Activated CD8-positive, alpha-beta memory T cell treated with anti-CD3 and anti-CD28 coated beads, Interleukin-2, amount 50 U/mL, for 4 hours (primary cell): ENCODE data around the gene SURF1.
A peak's percentile ranks its signal among the peaks of the same experiment; 100 is the strongest.
"Not testable (repeated sequence)": the region's sequence is repeated elsewhere in the genome, so short reads cannot be mapped to it uniquely, and the experiment has no call there.

Experiments
- DNase-seq: peaks from one replicate; pipeline ENCODE4 v3.0.0-alpha.2; 2020

Gene SURF1

GRCh38 chr9:133356391-133357091 lies at the start of gene SURF1, which contains the start of gene SURF2:
TSS of gene SURF1 (minus strand) at chr9:133356487. CDS start at chr9:133356453, 34 bp downstream.
TSS of gene SURF2 (plus strand) at chr9:133356550. CDS start at chr9:133356593, 43 bp downstream.
- peak; percentile 93 for DNase-seq

- no peak for DNase-seq
Measured at GRCh38 chr9:133405508-133406438, 49.5 kb upstream of the SURF1 start.

- no peak for DNase-seq
Measured at GRCh38 chr9:133404454-133405002, 48.2 kb upstream of the SURF1 start.

- peak; percentile 68 for DNase-seq
Measured at GRCh38 chr9:133403766-133404453, 47.6 kb upstream of the SURF1 start.

- no peak for DNase-seq
Measured at GRCh38 chr9:133402689-133403088, 46.4 kb upstream of the SURF1 start.

- DNase-seq = no peak
Measured at GRCh38 chr9:133401588-133401987, 45.3 kb upstream of the SURF1 start.

GRCh38 chr9:133400292-133400691 lies 44.0 kb upstream of the SURF1 start:
- no peak for DNase-seq

GRCh38 chr9:133397895-133398294 lies 41.6 kb upstream of the SURF1 start:
- no peak for DNase-seq

GRCh38 chr9:133397370-133397769 lies 41.1 kb upstream of the SURF1 start:
- no peak for DNase-seq

- no peak for DNase-seq
Measured at GRCh38 chr9:133396952-133397351, 40.7 kb upstream of the SURF1 start.

- DNase-seq = no peak
Measured at GRCh38 chr9:133394687-133395271, 38.5 kb upstream of the SURF1 start.

GRCh38 chr9:133393399-133393798 lies 37.1 kb upstream of the SURF1 start:
- DNase-seq = no peak

- not testable (repeated sequence) for DNase-seq
Measured at GRCh38 chr9:133392308-133392707, 36.0 kb upstream of the SURF1 start.

- DNase-seq = not testable (repeated sequence)
Measured at GRCh38 chr9:133391449-133391848, 35.2 kb upstream of the SURF1 start.

GRCh38 chr9:133390713-133391112 lies 34.4 kb upstream of the SURF1 start:
- no peak for DNase-seq

- DNase-seq = no peak
Measured at GRCh38 chr9:133389562-133389961, 33.3 kb upstream of the SURF1 start.

- DNase-seq = no peak
Measured at GRCh38 chr9:133389025-133389557, 32.8 kb upstream of the SURF1 start.

- DNase-seq = no peak
Measured at GRCh38 chr9:133387680-133388079, 31.4 kb upstream of the SURF1 start.

- DNase-seq = no peak
Measured at GRCh38 chr9:133386338-133386737, 30.1 kb upstream of the SURF1 start.

GRCh38 chr9:133385452-133385851 lies 29.2 kb upstream of the SURF1 start:
- DNase-seq = no peak

GRCh38 chr9:133384736-133385321 lies 28.5 kb upstream of the SURF1 start:
- DNase-seq = no peak

- DNase-seq = no peak
Measured at GRCh38 chr9:133383438-133383837, 27.2 kb upstream of the SURF1 start.
